ENCODE results near the gene VEZF1.

Gene VEZF1

DNA sequence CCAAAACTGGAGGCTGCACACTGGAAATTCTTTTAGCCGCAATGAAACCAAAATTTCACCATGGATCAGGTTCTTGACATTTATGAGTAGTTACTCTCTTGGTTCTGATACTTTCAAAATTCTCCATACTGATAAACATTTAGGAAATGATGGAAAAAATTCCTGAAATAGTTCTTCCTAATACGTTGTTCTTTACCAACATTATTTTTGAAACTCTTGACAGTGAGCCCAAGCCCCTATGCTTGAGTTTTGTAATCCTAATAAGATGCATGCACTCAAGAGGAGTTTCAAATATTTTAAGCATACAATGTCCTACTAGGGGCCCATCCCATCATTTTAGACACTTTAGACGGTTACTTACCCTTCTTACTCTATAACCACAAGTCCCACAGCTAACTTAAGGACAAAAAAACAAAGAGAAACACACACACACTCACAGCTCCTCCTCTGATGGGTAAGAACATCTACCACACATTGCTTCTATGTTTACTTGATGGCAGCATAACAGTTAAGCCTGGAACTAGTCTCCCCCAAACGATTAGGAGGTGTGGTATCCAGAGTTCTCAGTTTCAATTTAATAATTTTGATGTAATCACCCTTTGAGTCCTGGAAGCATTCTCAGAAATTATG is 3.7 kb downstream of the VEZF1 start:
- TF ChIP-seq, protein P1, sequence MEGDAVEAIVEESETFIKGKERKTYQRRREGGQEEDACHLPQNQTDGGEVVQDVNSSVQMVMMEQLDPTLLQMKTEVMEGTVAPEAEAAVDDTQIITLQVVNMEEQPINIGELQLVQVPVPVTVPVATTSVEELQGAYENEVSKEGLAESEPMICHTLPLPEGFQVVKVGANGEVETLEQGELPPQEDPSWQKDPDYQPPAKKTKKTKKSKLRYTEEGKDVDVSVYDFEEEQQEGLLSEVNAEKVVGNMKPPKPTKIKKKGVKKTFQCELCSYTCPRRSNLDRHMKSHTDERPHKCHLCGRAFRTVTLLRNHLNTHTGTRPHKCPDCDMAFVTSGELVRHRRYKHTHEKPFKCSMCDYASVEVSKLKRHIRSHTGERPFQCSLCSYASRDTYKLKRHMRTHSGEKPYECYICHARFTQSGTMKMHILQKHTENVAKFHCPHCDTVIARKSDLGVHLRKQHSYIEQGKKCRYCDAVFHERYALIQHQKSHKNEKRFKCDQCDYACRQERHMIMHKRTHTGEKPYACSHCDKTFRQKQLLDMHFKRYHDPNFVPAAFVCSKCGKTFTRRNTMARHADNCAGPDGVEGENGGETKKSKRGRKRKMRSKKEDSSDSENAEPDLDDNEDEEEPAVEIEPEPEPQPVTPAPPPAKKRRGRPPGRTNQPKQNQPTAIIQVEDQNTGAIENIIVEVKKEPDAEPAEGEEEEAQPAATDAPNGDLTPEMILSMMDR (IDR thresholded peaks at IDR 0.05; ENCODE audit: extremely low read depth, insufficient read depth, missing control alignments): no peak
- in situ Hi-C loops (cut with MboI; ENCODE audit: low pct_unique_long_range_greater_than_20kb, low sequenced_read_pairs, unreplicated experiment): no loop called here
- DNase-seq (ENCODE audit: low spot score): no peak

DNA sequence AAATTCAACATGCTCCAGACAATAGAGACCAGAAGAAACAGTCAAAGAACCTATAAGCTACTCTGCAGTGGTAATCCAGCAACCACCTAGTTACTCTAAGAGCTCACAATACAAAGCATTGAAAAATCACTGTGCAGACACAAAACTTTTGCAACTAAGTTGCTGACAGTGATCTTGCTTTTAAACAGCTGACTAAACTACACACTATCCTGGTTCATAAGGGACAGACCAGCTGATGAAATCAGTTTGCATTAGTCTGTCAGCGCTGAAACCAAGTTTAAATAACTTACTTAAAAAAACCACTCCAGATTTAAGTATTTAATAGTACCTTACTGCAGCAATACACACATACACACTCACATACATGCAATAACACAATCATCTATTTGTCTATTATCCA is 4.6 kb downstream of the VEZF1 start:
- DNase-seq (ENCODE audit: low spot score): no peak
- in situ Hi-C loops (cut with MboI; ENCODE audit: low pct_unique_long_range_greater_than_20kb, low sequenced_read_pairs, unreplicated experiment): no loop called here
- TF ChIP-seq, protein P1 (IDR thresholded peaks at IDR 0.05; ENCODE audit: extremely low read depth, insufficient read depth, missing control alignments): no peak

DNA sequence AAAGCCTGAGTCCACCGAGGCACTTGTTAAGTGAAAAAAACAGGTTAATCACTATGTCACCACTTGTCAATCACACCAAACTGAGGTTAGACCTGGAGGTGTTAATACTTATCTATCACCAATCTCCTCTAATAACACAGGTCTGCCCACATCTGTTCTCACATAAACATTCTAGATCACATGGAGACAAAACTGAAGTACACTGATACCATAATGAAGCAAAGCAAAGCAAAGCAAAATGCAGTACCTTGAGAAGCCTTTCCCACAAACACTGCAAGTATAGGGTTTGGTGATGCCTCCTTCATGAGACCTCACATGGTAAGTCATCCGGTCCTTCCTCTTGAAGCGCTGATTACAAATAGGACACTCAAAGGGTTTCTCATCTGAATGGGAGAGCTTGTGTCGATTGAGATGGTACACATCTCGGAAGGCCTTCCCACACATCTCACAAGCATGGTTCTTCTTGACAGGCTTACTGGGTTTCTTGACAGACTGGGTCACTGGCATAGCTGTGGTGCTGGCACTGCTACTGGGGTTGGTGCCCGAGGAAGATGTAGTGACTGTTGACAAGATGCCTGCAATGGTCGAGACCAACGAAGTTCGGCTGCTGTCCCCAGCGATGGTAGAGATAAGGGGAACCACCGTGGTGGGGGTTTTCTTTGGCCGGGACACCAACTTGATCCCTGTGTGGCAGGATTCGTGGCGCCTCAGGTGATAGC is 5.4 kb downstream of the VEZF1 start:
- no peak for DNase-seq (ENCODE audit: low spot score)
- TF ChIP-seq, protein P1 (IDR thresholded peaks at IDR 0.05; ENCODE audit: extremely low read depth, insufficient read depth, missing control alignments): no peak
- in situ Hi-C loops (cut with MboI; ENCODE audit: low pct_unique_long_range_greater_than_20kb, low sequenced_read_pairs, unreplicated experiment): no loop called here

DNA sequence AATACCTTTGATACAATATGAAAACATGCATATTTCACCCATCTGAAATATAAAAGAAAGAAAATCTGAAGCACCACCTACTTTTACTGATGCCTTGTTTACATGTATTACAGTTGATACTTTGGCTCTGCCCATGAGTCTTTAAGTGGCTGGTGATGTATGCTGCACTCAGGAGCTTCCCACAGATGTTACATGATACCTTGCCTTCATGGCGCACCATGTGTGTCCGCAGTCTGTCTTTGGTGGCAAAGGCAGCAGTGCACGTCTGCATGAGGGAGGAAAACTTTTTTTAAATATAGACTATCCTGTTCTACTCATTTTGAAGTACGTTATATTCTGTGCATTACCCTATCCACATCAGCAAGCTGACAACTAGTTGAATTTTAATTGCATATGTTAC is 7.5 kb downstream of the VEZF1 start:
- TF ChIP-seq, protein P1 (IDR thresholded peaks at IDR 0.05; ENCODE audit: extremely low read depth, insufficient read depth, missing control alignments): no peak
- no peak for DNase-seq (ENCODE audit: low spot score)
- in situ Hi-C loops (cut with MboI; ENCODE audit: low pct_unique_long_range_greater_than_20kb, low sequenced_read_pairs, unreplicated experiment): no loop called here

DNA sequence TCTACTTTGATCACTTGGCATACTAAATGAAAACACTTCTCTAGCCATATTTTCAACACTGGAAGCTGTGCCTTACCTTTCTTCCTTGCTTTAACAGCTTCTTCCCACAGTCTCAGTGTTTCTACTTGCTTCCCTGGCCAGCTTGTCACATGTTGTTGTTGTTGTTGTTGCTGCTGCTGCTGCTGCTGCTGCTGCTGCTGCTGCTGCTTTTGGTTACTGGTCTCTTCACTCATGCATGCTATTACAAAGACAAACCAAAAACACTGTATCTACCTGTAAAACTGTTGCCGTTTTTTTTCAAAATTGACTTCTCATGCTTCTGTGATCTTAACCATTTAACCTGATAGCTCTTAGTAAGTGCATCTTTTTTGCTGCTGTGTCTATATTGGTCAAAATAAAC is 9.0 kb downstream of the VEZF1 start:
- TF ChIP-seq, protein P1 (IDR thresholded peaks at IDR 0.05; ENCODE audit: extremely low read depth, insufficient read depth, missing control alignments): no peak
- no peak for DNase-seq (ENCODE audit: low spot score)
- in situ Hi-C loops (cut with MboI; ENCODE audit: low pct_unique_long_range_greater_than_20kb, low sequenced_read_pairs, unreplicated experiment): no loop called here

DNA sequence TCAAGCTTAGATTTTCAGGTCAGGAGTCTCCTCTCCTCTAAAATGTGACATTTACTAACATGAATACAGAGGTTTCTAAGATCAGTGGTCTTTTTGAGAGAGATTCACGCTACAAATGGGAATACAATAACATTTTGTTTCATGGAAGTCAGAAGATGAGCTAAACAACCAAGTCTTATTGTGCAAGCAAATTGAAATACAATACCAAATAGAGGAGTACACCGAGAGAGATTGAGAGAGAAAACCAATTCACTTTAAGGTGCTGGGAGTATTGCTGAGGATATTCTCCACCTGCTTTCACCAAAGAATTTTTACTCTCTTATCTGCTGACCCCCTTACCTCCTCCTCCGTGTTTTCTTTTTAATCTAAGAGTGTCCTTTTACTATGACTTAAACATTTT is 11.5 kb downstream of the VEZF1 start:
- DNase-seq (ENCODE audit: low spot score): no peak
- TF ChIP-seq, protein P1 (IDR thresholded peaks at IDR 0.05; ENCODE audit: extremely low read depth, insufficient read depth, missing control alignments): no peak
- in situ Hi-C loops (cut with MboI; ENCODE audit: low pct_unique_long_range_greater_than_20kb, low sequenced_read_pairs, unreplicated experiment): no loop called here
